ENCODE data around the gene CDKN1B.

CDKN1B gene

DNA sequence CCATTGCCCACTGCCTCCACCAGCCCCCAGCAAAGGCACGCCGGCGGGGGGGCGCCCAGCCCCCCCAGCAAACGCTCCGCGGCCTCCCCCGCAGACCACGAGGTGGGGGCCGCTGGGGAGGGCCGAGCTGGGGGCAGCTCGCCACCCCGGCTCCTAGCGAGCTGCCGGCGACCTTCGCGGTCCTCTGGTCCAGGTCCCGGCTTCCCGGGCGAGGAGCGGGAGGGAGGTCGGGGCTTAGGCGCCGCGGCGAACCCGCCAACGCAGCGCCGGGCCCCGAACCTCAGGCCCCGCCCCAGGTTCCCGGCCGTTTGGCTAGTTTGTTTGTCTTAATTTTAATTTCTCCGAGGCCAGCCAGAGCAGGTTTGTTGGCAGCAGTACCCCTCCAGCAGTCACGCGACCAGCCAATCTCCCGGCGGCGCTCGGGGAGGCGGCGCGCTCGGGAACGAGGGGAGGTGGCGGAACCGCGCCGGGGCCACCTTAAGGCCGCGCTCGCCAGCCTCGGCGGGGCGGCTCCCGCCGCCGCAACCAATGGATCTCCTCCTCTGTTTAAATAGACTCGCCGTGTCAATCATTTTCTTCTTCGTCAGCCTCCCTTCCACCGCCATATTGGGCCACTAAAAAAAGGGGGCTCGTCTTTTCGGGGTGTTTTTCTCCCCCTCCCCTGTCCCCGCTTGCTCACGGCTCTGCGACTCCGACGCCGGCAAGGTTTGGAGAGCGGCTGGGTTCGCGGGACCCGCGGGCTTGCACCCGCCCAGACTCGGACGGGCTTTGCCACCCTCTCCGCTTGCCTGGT lies at the start of gene CDKN1B:
CDKN1B (plus strand) TSS at position 576 of the 793 bp plus-strand sequence. CDS start 472 bp downstream, outside the sequence.
- DNase-seq (ENCODE audit: low read depth), result peak; percentile 63

DNA sequence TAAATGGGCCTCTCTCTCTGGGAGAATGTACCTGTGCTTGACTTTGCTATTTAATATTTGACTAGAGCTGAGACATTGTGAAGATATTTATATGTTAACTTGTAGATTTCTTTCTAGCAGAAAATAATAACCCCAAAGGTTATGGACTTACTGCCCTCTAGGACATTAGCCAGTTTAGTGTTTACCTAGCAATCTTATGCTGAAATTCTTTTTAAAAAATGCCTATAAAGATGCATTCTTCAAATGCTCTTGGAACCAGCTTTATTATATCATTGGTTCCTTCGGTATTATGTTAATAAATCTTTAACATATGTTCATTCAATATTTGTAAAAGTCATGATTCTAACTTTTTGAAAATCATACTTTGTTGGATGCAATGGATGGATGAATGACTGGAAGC lies 49.2 kb upstream of the CDKN1B start:
- no peak for DNase-seq (ENCODE audit: low read depth)

DNA sequence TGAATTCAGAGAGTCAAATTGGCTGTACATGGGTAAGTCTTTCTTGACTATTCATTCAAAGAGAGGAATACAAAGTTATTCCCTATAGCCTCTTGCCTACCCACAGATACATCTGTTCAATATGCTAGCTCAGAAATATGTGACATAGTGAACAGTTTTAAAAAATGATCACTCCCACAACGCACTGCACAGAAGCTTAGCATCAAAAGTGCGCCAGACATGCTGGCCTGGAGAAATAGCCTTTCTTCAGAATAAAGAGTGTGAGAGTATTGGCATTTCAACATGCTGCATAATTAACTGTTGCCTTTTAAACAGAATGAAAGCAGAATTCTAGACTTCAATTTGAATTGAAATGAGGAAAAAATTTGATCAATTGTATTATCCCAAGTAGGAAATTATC lies 48.1 kb upstream of the CDKN1B start:
- DNase-seq (ENCODE audit: low read depth), result no peak

DNA sequence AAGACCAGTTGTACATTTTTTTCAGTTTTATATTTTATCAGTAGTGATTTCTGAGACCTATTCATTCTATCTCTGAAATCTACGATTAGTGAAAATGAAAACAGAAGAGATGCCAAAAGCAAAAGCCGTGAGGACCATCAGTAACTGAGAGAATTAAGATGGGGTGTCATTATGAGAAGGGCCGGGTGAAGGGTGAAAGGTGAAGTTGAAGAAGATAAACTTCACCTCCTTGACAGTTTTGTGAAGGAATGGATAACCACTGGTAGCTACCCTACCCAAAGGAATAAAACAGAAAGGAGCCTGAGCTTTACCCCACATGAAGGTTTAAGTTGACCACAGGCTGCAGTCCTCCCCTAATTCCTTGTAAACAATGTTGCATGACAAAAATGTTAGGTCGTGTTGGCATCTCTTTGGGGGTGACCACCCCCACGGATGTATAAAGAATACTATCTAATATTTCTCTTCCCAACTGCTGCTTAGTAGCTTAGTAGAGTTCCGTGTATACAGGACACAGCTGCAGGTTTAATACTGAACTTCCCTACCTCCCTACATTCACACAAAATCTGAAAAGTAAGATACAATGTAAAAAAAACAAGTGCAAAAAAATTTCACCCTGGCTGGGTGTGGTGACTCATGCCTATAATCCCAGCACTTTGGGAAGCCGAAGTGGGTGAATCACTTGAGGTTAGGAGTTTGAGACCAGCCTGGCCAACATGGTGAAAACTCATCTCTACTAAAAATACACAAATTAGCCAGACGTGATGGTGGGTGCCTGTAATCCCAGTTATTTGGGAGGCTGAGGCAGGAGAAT lies 45.1 kb upstream of the CDKN1B start:
- DNase-seq (ENCODE audit: low read depth), result no peak

DNA sequence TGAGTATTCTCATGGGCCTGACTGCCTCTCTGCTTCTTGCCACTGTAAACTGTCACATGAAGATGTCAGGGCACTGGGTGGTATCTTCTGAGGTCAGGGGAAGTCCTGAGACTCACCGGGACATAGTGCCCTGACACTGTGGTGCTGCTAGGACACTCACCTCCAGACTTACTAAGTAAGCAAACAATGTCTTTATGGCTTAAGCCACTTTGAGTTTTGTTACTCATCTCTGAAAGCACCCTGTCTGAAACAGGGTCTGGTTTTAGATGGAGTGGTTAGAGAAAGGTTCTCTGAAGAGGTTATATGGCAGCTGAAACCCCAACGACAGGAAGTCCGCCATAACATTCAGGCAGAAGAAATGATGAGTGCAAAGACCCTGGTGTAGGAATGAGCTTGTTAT lies 43.9 kb upstream of the CDKN1B start:
- no peak for DNase-seq (ENCODE audit: low read depth)

DNA sequence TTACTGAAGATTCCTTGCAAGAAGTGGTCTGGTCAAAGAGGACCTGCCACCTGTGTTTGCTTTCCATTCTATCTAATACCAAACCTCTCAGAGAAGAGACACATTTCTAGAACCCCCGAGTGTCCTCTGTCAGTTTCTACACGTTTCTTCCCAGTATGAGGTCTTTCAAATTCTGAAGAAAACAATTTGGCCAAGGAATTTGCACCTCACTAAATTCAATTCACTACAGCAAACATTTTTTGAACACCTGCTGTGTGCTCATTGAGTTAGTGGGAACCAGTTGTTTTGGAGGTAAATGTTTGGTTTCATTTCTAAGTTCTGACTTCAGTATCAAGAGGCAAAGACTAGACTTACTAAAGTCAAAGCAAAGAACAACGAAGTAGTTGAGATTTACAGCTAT lies 40.6 kb upstream of the CDKN1B start:
- DNase-seq (ENCODE audit: low read depth), result no peak

DNA sequence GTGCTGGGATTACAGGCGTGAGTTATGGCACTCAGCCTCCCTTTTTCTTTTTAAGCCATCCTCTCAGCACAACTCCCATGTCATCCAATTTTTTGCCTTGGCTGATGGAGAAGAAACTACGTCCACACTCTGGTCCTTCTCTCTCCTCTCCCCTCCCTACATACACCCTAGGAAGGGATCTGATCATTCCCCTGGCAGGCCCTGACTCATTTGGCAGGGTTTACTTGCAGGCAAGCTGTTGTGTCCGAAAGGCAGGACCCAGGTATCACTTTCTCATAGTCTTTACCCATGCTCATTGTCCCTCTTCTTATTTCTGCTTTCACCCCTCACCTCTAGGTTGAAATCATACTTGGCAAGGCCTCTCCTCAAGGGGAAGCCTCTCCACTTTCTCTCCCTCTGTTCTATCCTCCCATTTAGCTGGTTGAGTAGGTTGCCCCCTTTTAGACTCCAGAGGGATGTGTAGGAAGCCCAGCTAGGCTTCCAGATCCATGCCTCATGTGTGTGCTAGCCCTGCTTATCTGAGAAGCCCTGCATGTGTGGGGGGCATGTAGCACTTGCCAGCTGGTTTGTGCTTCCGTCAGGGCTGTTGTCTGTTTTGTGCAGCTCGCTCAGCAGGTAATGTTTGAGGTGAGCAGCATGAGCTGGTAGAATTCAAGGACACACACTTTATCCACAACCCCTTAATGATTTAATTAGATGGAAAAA lies 36.0 kb upstream of the CDKN1B start:
- no peak for DNase-seq (ENCODE audit: low read depth)

DNA sequence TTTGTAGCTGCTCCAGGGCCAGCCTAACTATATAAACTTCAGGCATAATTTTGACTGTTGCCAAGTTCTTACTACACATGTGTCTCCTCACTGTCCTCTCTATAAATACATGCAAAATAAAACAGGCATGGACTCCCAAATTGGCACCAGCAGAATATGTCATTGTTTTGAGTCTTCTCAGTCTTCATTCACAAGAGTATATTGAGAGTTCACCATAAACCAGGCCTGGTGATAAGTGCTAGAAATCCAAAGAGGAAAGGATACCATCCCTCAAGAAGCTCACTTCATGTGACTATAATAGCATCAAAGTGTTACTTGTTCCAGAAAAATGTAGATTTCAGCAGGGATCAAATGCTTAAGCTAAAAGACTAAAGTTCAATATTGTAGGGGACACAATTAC lies 34.9 kb upstream of the CDKN1B start:
- DNase-seq (ENCODE audit: low read depth), result no peak

DNA sequence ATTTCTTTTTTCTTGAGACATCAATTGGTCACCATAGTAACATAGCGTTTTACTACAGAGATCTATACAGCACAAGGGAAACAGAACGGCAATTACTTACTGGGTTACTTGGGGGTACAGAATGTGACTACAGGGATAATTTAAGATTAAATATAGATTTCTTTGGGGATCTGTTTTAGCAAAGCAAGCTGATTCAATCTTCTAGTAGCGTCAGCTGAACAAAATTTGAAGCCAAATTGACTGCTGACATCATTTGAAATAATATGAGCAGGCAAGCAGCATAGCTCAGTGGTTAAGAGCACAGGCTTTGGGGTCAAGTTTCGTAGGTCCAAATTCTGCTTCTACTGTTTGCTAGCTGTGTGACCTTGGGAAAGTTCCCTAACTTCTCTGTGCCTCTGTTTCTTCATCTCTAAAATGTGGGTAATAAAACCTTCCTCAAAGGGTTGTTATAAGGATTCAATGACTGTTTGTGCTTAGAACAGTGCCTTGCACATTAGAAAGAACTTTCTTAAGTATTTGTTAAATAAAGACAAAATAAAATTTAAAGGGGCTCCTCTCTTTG lies 34.0 kb upstream of the CDKN1B start:
- DNase-seq (ENCODE audit: low read depth), result no peak

DNA sequence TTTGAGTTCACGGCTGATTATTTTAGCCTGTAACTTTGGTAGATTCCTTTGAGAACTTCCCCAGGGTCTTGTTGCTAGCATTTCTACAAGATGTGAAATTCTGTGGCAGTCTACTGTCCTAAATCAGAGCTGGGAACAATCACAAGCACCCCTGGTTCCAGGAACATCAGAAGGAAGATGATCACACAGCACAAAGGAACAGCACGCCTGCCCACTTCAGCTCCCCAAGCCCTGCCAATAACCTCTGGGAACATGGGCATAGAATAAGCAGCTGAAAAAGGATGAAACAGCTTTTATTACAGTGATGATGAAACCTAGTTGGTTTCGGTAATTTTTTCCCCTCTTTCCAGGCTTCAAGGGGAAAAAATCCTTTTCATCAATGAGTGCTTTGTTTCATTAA lies 33.4 kb upstream of the CDKN1B start:
- no peak for DNase-seq (ENCODE audit: low read depth)

DNA sequence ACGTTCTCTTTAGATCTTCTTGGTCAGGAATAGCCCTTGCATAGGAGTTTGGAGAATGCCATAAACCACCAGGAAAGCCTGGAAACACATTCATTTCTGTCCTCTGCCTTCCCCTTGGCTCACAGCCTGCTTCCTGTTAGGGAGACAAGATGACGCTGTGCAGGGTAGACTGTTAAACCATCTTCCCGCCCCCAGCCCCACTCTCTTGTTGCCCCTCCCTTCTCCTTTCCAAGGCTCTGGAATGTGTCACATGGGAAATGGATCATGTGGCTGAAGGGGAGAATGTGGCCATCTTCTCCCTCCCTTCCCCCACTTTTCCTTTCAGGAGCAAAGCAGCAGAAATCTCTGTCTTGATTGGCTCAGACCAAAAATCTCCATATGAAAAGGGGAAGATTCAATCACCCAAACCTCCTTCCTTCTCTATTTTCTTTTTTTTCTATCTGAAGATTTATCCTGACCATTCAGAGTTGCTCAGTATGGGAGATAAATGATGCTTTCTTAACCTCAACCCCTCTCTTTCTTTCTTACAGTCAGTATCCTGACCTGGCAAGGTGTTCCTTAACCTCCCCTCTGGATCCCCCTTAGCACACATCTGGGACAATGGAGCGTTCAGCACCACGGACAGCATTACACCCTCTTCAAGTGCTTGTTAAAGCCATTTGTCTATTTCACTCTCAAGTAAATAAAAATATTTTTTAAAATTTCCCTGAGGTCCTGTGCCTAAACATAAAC lies 32.6 kb upstream of the CDKN1B start:
- DNase-seq (ENCODE audit: low read depth), result no peak

DNA sequence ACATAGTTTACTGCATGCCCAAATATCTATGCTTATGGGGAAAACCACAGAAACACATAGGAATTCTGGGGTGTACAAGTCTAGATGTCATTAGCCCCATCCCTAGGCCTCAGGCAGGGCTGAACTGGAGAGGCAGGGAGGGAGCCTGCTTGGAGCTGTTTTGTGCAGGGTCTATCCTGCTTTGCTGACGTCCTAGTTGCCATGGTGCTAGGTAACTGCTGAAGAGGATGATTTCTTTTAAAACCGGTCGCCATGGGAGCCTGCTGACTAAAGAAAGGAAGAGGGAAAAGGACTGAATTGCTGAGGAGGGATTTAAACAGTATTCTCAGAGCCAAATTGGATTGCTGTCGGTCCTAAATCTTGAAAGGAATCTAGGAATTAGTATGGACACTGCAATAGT lies 31.9 kb upstream of the CDKN1B start:
- no peak for DNase-seq (ENCODE audit: low read depth)

DNA sequence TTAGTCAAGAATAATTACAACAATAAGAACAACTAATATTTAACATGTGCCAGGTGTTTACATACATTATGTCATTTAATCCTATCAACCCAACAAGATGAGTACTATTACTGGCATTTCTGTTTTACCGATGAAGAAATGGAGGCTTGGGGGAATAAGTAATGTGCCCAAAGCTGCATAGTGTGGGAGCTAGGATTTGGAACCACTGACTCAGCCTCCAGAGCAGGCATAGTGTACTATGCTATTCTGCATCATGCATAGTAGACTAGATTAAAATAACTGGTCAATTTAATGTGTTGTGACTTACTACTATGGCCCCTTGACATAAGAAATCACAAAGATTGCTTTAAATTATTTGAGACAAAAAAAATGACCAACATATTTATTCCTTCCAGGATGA lies 30.7 kb upstream of the CDKN1B start:
- DNase-seq (ENCODE audit: low read depth), result no peak

DNA sequence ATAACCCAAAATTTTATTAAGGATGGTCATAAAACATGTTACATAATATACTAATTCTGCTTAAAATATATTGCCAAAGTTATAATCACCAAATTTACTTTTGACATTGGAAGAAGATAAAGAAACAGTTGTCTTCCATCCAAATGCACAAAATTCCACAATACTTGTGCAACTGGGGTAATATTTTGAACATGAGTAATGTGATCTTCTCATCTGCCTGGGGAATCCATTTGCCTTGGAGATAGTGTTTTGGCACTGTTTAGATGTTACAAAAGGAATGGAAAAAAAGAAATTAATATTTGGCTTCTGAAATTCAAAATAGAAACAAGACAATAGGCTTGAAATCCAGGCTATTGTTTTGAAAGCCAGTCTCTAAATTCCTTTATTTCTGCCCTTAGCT lies 30.2 kb upstream of the CDKN1B start:
- DNase-seq (ENCODE audit: low read depth), result no peak

DNA sequence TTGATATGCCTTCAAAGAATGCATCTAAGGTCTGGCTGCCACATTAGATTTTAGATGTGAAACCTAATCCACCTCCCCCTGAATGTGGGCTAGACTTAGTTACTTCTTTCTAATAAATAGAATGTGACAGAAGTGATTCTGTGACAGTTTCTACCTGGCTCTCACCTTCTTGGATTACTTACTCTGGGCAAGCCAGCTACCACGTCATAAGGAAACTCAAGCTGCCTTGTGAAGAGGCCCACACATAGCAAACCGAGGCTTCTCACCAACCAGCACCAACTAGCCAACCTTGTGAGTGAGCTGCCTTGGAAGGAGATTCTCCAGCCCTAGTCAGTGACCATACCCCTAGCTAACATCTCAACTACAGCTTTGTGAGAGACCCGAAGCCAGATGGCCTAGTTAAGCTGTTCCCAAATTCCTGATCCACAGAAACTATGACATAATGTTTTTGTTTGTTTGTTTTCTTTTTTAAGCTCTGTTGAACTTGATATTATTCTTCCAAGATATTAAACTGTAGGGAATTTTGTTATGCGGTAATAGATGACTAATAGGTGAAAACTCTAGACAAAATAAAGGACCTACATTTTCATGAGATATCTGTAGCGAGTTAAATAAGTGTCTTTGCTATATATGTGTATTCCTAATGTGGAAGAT lies 27.4 kb upstream of the CDKN1B start:
- DNase-seq (ENCODE audit: low read depth), result no peak

DNA sequence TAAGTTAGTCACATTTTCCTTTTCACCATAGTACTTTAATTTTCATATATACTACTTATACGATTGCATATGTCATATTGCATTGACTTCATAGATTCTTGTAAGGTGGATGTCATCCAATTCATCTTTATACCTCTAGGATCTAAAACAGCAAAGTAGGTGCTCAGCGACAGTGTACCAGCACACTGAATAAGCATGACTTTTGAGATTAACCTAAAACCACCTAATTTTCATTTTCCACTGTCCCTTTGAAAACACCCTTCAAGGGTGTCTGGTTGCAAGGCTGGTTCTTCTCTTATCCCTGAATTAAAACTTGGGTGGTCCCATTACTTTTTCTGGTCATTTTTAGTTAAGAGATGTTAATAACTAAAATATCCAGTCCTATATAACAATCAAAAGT lies 25.6 kb upstream of the CDKN1B start:
- DNase-seq (ENCODE audit: low read depth), result no peak

DNA sequence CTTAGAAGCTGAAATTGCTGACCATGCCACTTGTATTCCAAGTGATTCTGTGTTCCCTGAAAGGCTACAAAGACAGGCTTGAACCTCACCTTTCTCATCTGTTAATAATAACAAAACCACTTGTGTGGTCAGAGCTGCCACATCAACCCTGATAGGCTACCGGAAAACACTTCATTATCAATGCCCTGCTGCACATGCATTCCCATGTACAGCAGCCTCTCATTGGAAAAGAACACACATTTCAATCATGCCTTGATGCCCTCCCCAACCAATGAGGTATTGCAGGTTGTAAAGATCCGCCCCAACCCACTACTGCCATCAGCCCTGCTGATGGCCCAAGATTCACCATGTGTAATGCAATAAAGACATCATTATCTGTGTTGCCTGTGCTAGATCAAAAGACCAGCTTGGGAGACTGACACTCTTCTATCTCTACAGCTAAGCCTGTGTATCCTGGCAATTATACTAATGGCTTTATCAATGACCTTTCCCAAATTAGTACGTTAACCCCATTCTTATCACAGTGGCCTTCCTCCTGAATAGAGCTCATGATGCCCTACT lies 24.0 kb upstream of the CDKN1B start:
- DNase-seq (ENCODE audit: low read depth), result no peak

DNA sequence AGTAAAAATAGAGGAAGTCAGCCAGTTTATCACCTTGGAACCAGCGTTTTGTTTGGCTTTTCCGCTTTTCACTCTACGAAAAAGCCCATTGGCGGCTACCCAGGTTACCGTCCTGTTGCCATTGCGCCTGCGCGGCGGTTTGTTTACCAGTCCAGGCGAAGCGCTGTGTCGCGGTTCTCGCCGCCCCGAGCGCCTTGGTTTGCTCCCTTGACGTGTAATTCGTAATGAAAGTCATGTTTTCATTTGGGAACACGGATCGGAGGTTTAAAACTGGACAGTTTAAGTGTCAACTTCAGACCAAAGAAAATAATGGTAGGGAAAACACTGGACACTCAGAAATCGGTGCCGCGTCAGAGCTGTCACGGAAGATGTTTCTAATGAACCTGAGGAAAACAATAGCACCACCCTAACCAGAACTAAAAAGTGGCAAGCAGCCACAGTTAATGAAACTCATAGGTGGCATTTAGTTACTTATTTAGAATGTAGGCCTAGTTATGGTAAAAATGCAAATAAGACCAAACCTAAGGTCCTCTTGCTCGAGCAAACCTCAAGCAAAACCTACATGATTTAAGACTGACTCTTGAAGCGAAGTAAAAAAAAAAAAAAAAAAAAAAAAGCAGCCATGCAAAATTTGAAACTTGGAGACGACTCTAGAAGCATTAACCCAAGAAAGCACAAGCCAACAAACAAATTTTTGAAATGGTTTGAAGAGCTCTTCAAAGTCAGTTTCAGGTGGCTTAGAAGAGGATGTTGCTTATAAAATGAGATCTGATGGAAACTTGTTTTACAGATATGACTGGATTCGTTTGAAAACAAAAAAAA lies 20.4 kb upstream of the CDKN1B start:
- peak; percentile 83 for DNase-seq (ENCODE audit: low read depth)

DNA sequence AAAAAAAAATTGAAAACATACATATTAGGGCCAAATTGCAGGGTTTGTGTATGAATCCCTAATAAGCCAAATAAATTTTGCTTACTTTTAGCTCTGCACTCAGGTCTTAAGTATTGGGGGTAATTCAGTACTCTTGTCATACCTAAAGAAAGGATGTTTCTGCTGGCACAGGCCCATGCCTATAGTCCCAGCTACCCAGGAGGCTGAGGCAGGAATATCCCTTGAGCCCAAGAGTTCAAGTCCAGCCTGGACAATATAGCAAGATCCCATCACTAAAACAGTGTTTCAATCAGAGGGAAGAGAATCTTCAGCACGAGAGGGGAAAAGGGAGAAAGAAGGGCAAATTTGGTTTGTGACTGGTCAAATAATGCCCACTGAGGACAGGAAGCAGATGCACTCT lies 17.8 kb upstream of the CDKN1B start:
- no peak for DNase-seq (ENCODE audit: low read depth)

DNA sequence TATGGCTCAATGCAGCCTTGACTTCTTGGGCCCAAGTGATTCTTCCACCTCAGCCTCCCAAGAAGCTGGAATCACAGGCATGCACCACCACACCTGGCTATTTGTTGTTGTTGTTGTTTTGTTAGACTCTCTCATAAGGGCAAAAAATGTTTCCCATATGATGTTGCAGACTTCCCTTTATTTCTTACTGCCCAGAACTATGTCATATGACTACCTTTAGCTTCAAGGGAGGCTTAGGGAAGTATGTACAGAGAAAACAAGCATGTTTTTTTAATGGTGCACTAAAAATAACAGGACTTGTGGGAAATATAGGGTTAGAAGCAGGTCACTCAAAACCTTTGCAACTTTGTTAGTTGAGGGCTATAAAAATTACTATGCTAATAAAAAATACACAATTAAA lies 16.9 kb upstream of the CDKN1B start:
- no peak for DNase-seq (ENCODE audit: low read depth)

Measured in stimulated activated CD8-positive, alpha-beta memory T cell treated with anti-CD3 and anti-CD28 coated beads, Interleukin-15, amount 100 ng/mL, for 1 hour (primary cell).